Measurements from ENCODE around the gene THSD4.

The THSD4 gene

DNA sequence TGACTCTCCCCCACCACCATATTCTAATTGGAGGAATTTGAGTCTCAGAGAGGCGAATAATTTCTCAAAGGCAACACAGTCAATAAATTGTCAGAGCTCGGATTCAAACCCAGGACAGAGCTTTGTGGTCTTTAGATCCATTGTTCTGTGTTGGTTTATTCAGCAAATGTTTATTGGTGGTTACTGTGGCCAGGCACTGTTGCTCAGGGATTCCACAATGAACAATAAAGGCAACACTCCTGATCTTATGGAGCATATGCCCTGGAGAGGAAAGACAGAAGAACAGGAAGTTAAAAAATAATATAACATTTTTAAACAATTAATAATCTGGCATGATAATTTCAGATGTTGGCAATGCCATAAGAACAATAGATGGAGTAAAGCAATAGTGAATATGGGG lies 403.4 kb downstream of the THSD4 start:
- Mint-ChIP-seq H3K9me3 (no peaks in the 10 kb centered on the region), H3K27me3 (peaks cover 8% of the 10 kb centered on the region)
- intact Hi-C loops (cut with micrococcal nuclease), result no loop called here

DNA sequence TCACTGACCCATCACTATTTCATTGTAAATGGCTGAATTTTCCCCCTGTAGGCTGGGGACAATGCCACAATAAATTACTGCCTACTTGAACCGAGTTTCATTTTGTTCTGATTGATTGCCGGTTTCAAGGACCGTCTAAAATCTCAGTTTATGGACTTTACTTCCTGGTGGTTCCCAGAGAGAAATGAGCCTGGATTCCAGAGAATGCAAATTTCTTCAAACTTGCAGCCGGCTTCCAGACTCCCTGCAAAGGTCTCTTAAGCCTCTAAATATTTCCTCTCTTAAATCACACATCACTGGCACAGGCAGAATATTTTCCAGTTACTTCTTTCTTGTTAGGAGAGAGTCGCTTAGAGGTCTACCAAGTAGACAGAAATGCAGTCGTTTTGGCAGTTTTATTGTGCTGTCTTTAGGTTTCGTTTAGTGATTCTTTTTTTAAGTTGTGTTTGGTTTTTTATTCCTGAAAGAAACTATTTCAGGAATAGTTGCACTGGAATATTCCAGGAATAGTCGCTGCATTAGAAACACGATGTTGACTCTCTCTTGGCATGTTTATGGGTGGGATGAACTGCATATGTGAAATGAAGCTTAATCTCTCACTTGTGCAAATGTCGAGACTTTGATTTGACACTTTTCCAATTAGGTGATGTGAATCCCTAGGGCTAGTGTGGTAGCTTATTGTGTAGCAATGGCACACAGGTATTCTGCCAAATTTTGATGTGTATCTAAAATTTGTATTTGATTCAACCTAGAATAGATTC lies 411.0 kb downstream of the THSD4 start:
- intact Hi-C loops (cut with micrococcal nuclease), result no loop called here
- H3K27me3 Mint-ChIP-seq, result peaks cover 9% of the 10 kb centered on the region
- peaks cover 6% of the 10 kb centered on the region for H3K4me1 Mint-ChIP-seq (ENCODE audit: low read depth)
- H3K9me3 Mint-ChIP-seq, result no peaks in the 10 kb centered on the region
- no peak overlapping the region for H3K4me3 Mint-ChIP-seq
- no peaks in the 10 kb centered on the region for H3K36me3 Mint-ChIP-seq (ENCODE audit: low read depth)
- H3K27ac Mint-ChIP-seq, result no peak overlapping the region

More for the DNA sequence above, 403.4 kb downstream of the THSD4 start:
- H3K36me3 Mint-ChIP-seq (ENCODE audit: low read depth), result no peaks in the 10 kb centered on the region
- H3K4me3 Mint-ChIP-seq, result no peak overlapping the region
- H3K4me1 Mint-ChIP-seq (ENCODE audit: low read depth), result no peaks in the 10 kb centered on the region
- H3K27ac Mint-ChIP-seq, result no peak overlapping the region

DNA sequence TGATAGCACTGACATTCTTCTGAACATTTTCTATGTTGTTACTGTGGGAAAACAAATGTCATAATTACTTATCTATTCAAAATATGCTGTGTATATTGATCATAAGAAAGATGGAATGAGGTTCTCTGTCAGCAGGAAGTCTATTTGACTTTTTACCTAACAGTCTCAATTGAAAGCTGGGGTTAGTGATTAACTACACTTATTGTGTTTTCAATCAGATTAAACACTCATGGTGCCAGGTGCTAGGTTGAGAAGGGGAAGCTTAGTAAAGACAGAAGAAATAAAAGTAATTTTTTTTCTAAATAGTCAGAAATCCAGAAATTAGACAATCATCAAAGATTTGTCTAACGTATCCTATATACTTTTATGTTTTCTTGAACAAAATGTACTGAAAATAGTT lies 414.1 kb downstream of the THSD4 start:
- Mint-ChIP-seq H3K27me3 (peaks cover 11% of the 10 kb centered on the region), H3K4me3 (no peak overlapping the region), H3K9me3 (peaks cover 8% of the 10 kb centered on the region)

DNA sequence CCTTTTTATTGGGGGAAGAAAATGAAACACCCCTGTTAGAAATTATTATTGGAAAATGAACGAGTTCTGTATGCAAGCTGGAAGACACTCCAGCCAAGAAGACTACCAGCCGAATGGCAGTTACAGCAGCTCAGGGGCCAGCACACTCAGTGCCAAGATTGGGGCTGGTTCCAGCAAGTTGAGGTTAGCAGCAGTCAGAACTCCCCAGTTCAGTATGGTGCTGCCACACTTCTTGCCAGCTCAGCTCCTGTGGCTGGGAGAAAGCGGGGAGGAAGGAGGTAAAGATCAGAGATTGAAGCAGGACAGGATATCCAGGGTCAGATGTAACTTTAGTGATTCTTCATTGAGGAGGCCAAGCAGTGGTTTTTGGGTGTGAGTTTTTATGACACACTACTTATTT lies 414.8 kb downstream of the THSD4 start:
- Mint-ChIP-seq H3K36me3 (ENCODE audit: low read depth) (no peaks in the 10 kb centered on the region), H3K4me3 (no peak overlapping the region), H3K27ac (no peak overlapping the region), H3K4me1 (ENCODE audit: low read depth) (peaks cover 8% of the 10 kb centered on the region), H3K9me3 (peaks cover 8% of the 10 kb centered on the region), H3K27me3 (peaks cover 11% of the 10 kb centered on the region)
- intact Hi-C loops (cut with micrococcal nuclease), result no loop called here

More for the DNA sequence above, 414.1 kb downstream of the THSD4 start:
- H3K4me1 Mint-ChIP-seq (ENCODE audit: low read depth), result peaks cover 8% of the 10 kb centered on the region
- intact Hi-C loops (cut with micrococcal nuclease), result no loop called here
- H3K27ac Mint-ChIP-seq, result no peak overlapping the region
- H3K36me3 Mint-ChIP-seq (ENCODE audit: low read depth), result no peaks in the 10 kb centered on the region

DNA sequence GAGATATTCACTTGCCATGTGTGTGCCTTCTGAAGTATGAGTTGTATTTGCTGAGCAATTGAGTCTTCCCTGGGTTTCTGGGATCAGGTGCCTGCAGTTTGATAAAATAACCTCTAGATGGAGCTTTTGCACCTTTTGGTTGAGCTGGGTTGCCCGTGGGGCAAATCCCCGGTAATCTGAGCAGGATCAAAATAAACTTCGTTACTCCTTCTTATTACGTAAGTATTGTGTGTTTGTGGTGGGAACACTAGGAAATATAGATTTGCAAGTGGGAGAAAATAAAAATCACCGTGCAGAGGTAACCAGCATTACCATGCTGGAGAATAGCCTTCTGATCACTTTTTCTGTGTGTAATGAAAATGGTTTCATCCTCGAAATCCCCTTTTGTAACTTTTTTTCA lies 417.7 kb downstream of the THSD4 start:
- H3K4me1 Mint-ChIP-seq (ENCODE audit: low read depth), result peaks cover 8% of the 10 kb centered on the region
- no peaks in the 10 kb centered on the region for H3K36me3 Mint-ChIP-seq (ENCODE audit: low read depth)
- H3K27me3 Mint-ChIP-seq, result peaks cover 7% of the 10 kb centered on the region
- peaks cover 8% of the 10 kb centered on the region for H3K9me3 Mint-ChIP-seq
- no peak overlapping the region for H3K4me3 Mint-ChIP-seq
- intact Hi-C loops (cut with micrococcal nuclease), result no loop called here
- no peak overlapping the region for H3K27ac Mint-ChIP-seq

DNA sequence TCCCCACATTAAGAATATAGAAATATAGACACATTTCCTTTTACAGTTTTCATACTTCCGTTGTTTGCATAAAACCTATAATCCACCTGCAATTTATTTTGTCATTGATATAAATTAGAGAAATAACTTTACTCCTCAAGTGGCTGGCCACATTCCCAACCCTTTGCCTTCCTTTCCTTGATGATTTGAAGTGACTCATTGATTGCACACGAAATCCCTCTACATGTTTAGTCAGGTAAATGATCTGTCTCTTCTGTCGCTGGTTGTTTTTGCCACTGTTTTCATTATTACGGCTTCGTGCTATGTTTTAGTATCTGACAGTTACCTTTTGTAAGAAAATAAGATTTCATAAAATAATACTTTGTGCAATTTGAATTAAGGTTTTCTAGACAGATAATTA lies 422.9 kb downstream of the THSD4 start:
- Mint-ChIP-seq H3K36me3 (ENCODE audit: low read depth) (no peaks in the 10 kb centered on the region), H3K4me3 (no peak overlapping the region), H3K9me3 (peaks cover 5% of the 10 kb centered on the region), H3K27me3 (peaks cover 2% of the 10 kb centered on the region), H3K27ac (no peak overlapping the region), H3K4me1 (ENCODE audit: low read depth) (no peaks in the 10 kb centered on the region)
- intact Hi-C loops (cut with micrococcal nuclease), result no loop called here

DNA sequence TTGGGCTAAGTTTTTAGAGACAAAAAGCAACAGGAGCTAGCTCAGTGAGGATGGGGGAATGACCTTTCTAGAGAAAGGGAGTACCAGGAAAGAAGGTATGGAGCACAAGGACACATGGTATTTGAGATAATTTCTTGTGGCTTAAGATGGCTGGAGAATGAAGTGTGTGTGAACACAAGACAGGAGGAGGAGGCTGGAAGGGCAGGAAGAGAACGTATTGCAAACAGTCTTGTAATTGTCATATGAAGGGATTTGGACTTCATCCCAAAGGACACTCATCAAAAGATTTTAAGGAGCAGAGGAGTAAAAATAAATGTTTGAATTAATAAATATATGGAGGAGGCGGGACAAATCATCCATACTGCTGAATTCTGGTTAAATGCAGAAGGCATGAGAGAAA lies 426.5 kb downstream of the THSD4 start:
- Mint-ChIP-seq H3K36me3 (ENCODE audit: low read depth) (no peaks in the 10 kb centered on the region), H3K4me1 (ENCODE audit: low read depth) (no peaks in the 10 kb centered on the region), H3K4me3 (no peak overlapping the region), H3K27ac (no peak overlapping the region), H3K27me3 (peaks cover 2% of the 10 kb centered on the region), H3K9me3 (no peaks in the 10 kb centered on the region)
- intact Hi-C loops (cut with micrococcal nuclease), result no loop called here

DNA sequence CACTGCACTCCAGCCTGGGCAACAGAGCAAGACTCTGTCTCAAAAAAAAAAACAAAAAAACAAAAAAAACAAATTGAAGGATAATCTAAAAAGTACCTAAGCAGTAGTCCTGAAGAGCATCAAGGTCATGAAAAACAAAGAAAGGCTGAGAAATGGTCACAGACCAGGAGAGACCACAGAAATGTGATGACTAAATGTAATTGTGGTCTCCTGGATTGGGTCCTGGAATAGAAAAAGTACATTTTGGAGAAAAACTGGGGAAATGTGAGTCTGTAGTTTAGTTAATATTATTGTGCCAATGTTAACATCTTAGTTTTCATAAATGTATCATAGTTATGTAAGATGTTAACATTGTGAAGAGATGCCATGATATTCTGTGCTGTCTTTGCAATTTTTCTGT lies 427.6 kb downstream of the THSD4 start:
- Mint-ChIP-seq H3K27ac (no peak overlapping the region), H3K4me3 (no peak overlapping the region), H3K36me3 (ENCODE audit: low read depth) (no peaks in the 10 kb centered on the region), H3K4me1 (ENCODE audit: low read depth) (no peaks in the 10 kb centered on the region), H3K27me3 (peaks cover 2% of the 10 kb centered on the region), H3K9me3 (no peaks in the 10 kb centered on the region)
- intact Hi-C loops (cut with micrococcal nuclease), result no loop called here

DNA sequence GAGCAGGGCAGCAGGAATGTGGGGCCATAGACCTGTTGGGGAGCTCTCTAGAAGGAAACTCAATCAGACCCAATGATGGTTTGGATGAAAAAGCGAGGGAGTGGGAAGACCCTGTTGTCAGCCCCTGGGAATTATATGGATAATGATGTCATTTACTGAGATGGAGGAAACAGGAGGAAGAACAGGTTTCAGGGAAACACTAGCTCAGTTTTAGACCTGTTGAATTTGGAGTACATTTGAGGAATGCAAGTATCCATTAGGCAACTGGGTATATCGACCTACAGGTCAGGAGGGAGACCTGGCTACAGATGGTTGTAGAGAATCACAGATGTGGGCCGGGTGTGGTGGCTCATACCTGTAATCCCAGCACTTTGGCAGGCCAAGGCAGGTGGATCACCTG lies 428.1 kb downstream of the THSD4 start:
- Mint-ChIP-seq H3K36me3 (ENCODE audit: low read depth) (no peaks in the 10 kb centered on the region), H3K9me3 (no peaks in the 10 kb centered on the region), H3K4me1 (ENCODE audit: low read depth) (no peaks in the 10 kb centered on the region), H3K27me3 (peaks cover 2% of the 10 kb centered on the region), H3K4me3 (no peak overlapping the region), H3K27ac (no peak overlapping the region)
- intact Hi-C loops (cut with micrococcal nuclease), result no loop called here

DNA sequence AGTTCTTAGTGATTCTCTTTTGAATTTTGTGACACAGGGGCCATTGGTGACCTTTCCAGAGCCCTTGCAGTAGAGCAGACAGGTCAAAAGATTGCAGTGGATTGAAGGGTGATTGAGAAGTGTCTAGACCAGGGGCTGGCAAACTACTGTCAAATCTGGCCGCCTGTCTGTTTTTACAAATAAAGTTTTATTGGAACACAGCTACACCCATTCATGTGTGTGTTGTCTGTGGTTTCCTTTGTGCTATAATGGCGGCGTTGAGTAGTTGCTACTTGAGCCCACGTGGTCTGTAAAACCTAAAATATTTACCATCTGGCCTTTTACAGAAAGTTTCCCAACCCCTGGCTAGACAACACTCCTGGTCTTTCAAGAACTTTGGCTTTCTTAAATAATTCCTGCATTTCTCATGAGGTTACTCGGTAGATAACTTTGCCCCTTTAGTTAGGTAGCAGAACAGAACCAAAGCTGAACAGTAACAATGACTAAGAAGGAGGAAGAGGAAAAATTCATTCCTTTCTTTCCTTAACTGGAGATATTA lies 430.0 kb downstream of the THSD4 start:
- intact Hi-C loops (cut with micrococcal nuclease), result no loop called here

DNA sequence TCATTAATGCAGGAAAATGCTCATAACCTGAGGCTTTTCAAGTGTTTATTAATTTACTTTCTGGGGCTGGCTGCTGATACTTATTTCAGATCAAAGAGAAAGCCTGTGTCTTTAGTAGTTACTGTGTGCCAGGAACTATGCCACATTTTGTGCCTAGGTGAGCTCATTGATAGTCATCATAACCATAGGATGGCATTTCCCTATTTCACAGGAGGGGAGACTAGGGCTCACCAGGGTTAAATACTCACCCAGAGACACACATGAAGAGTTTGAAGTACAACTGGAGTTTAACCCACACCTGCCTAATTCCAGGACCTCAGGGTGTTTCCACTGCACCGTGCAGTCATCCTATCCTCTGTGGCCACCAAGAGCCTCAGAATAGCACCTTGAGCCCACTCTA lies 430.7 kb downstream of the THSD4 start:
- H3K4me1 Mint-ChIP-seq (ENCODE audit: low read depth), result no peaks in the 10 kb centered on the region
- peaks cover 2% of the 10 kb centered on the region for H3K27me3 Mint-ChIP-seq
- no peaks in the 10 kb centered on the region for H3K36me3 Mint-ChIP-seq (ENCODE audit: low read depth)
- intact Hi-C loops (cut with micrococcal nuclease), result no loop called here
- H3K9me3 Mint-ChIP-seq, result no peaks in the 10 kb centered on the region
- no peak overlapping the region for H3K4me3 Mint-ChIP-seq
- H3K27ac Mint-ChIP-seq, result no peak overlapping the region

More for the DNA sequence above, 430.0 kb downstream of the THSD4 start:
- Mint-ChIP-seq H3K27ac (no peak overlapping the region), H3K9me3 (no peaks in the 10 kb centered on the region), H3K27me3 (peaks cover 2% of the 10 kb centered on the region), H3K4me1 (ENCODE audit: low read depth) (no peaks in the 10 kb centered on the region), H3K36me3 (ENCODE audit: low read depth) (no peaks in the 10 kb centered on the region), H3K4me3 (no peak overlapping the region)

DNA sequence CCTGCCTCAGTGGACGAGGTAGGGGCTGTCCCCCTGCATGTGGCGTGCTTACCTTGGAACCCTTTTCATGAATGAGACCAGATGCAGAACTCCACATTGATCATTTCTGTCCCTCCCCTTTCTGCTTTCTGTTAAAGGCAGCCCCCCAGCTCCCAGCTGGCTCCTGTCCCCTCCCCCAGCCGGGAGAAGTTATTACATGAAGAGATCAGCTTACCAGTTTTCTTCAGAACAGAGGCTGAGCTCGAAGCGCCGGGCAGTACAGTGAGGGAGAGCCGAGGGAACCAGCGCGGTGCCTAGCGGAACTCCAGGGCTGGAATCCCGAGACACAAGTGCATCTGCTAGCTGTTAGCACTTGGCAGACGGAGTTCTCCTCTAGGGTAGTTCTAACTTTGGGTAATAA lies 431.7 kb downstream of the THSD4 start:
- intact Hi-C loops (cut with micrococcal nuclease), result no loop called here
- no peak overlapping the region for H3K4me3 Mint-ChIP-seq
- H3K27me3 Mint-ChIP-seq, result no peaks in the 10 kb centered on the region
- no peaks in the 10 kb centered on the region for H3K9me3 Mint-ChIP-seq
- H3K4me1 Mint-ChIP-seq (ENCODE audit: low read depth), result no peaks in the 10 kb centered on the region
- no peaks in the 10 kb centered on the region for H3K36me3 Mint-ChIP-seq (ENCODE audit: low read depth)
- no peak overlapping the region for H3K27ac Mint-ChIP-seq

DNA sequence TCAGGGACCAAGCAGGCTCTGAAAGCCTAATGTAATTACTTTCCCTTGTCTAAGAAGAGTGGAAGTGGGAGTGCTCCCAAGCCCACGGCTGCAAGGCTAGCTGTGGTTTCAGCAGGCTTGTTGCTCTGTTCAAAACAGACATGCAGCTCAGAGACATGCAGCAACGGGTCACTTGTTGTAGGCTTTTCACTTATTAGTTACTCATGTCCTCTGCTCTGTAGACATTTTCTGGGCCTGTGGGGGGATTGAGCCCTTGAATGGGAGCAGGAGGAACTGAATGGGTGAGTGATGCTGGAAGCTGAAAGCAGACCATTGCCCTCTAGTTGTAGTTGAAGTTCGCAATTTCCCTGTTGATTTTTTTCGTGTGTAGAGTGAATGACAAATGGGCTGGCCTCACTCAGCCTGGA lies 433.1 kb downstream of the THSD4 start:
- intact Hi-C loops (cut with micrococcal nuclease), result no loop called here
- Mint-ChIP-seq H3K4me1 (ENCODE audit: low read depth) (no peaks in the 10 kb centered on the region), H3K27ac (no peak overlapping the region), H3K4me3 (no peak overlapping the region), H3K27me3 (no peaks in the 10 kb centered on the region), H3K9me3 (no peaks in the 10 kb centered on the region), H3K36me3 (ENCODE audit: low read depth) (no peaks in the 10 kb centered on the region)

DNA sequence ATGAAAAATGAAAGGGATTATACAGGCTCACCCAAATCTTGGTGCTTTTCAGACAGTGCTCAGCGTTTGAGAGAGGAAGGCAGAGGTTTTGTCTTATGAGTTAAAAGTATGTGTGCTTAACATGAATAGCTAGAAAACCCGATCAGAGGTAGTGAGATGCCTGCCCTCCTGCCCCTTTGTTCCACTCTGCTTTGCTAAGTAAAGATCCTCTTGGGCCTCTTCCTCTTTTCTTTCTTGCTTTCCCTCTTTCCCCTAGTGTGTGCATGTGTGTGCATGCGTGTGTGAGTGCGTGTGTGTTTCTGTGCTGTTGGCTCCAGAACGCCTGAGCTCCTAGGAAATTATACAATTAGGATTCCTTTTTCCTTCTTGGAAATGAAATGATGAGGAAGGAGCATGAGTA lies 433.8 kb downstream of the THSD4 start:
- H3K27me3 Mint-ChIP-seq, result no peaks in the 10 kb centered on the region
- H3K4me3 Mint-ChIP-seq, result no peak overlapping the region
- intact Hi-C loops (cut with micrococcal nuclease), result no loop called here
- H3K4me1 Mint-ChIP-seq (ENCODE audit: low read depth), result no peaks in the 10 kb centered on the region
- no peaks in the 10 kb centered on the region for H3K9me3 Mint-ChIP-seq
- no peaks in the 10 kb centered on the region for H3K36me3 Mint-ChIP-seq (ENCODE audit: low read depth)
- no peak overlapping the region for H3K27ac Mint-ChIP-seq

DNA sequence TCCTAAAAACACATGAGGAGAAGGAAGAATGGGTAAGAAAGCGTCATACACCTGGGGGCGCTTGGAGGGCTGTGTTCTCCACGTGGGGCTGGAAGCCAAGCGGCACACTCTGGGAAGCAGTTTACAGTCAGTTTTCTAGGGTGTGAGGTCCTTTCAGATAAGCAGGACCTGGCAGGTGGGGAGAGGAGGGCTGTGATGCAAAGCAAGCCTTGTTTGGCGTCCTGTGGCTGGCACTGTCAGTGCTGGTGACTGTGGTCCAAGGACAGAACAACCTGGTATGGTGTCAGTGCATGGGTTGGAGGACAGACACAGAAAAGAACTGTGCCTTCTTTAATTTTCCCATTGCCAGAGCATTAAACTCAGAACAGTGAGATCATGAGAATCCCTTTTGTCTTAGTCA lies 434.4 kb downstream of the THSD4 start:
- intact Hi-C loops (cut with micrococcal nuclease), result no loop called here
- no peak overlapping the region for H3K4me3 Mint-ChIP-seq
- no peaks in the 10 kb centered on the region for H3K36me3 Mint-ChIP-seq (ENCODE audit: low read depth)
- no peaks in the 10 kb centered on the region for H3K4me1 Mint-ChIP-seq (ENCODE audit: low read depth)
- H3K9me3 Mint-ChIP-seq, result no peaks in the 10 kb centered on the region
- no peaks in the 10 kb centered on the region for H3K27me3 Mint-ChIP-seq
- H3K27ac Mint-ChIP-seq, result no peak overlapping the region
